HCT116 (cell line): ENCODE results near the gene UGT2B15. TPM values are rescaled to one million over a fixed set of nuclear protein-coding genes. Genes with fewer than 3 reads are reported as not detected.

Source experiments
- ATAC-seq: fragments of 200-7000 bp; cut with Tn5 transposase; 2 replicates; pipeline ENCODE4 v1.9.1; 2020; ENCODE audit warnings: mild to moderate bottlenecking, moderate library complexity
- BruUV-seq: library from RNA; stranded (reverse); fragments of 400-500 nt; replicated peaks from 2 replicates; lab custom pipeline; 2021; lab: Mats Ljungman, UMichigan
- CTCF ChIA-PET: fragments of 300-600 bp; sonication (Branson Sonifier 250); formaldehyde crosslinking; loops from one replicate; lab custom pipeline; 2021; ENCODE audit warnings: antibody characterized with exemption; lab: Charles Lee
- POLR2A ChIA-PET: fragments of 300-600, 350-600 bp; sonication (Branson Sonifier 250); formaldehyde crosslinking; loops from one replicate; lab custom pipeline; 2021; ENCODE audit warnings: antibody characterized with exemption; lab: Charles Lee
- RAD21 ChIA-PET, 2 experiments: fragments of 300-600 bp; sonication (Branson Sonifier 250); formaldehyde crosslinking; loops; one replicate each; lab custom pipeline; 2023; ENCODE audit warnings: low total read pairs in 2 of 2; ENCODE audit not compliant: uncharacterized antibody in 2 of 2, unreplicated experiment in 2 of 2, low non-redundant PET in 1 of 2; lab: Charles Lee
- DNase-seq: peaks from one replicate; pipeline ENCODE4 v3.0.0-alpha.2; 2010; ENCODE audit warnings: low read depth, low spot score
- H2AFZ ChIP-seq: fragments of 200-600 bp; shearing (Covaris generic), sonication (generic); 2 replicates; pipeline ENCODE4 v1.6.1; 2017; ENCODE audit warnings: low read depth, mixed run types, mixed read lengths, antibody characterized with exemption, low read length; ENCODE audit not compliant: poor library complexity, severe bottlenecking
- H3K27ac ChIP-seq: 2 replicates; pipeline ENCODE4 v1.5.1; 2012; ENCODE audit warnings: low read depth, low read length
- H3K27me3 ChIP-seq: fragments of 200-600 bp; sonication (generic); 2 replicates; pipeline ENCODE4 v1.6.1; 2016; ENCODE audit warnings: mixed run types, low read length, mixed read lengths; ENCODE audit not compliant: insufficient read depth
- H3K36me3 ChIP-seq, 2 experiments: fragments of 200-500 bp in 1 of 2; fragments of 200-600 bp in 1 of 2; sonication (Bioruptor generic) in 1 of 2; sonication (generic) in 1 of 2; 2 replicates each; pipeline versions ENCODE4 v1.5.1 to v1.6.1; 2014 to 2016; ENCODE audit warnings: low read length in 2 of 2, inconsistent platforms in 1 of 2, mixed read lengths in 1 of 2, mixed run types in 1 of 2; ENCODE audit not compliant: insufficient read depth in 2 of 2, control insufficient read depth in 1 of 2
- H3K4me1 ChIP-seq, 2 experiments: fragments of 200-600 bp in 1 of 2; sonication (generic) in 1 of 2; 2 replicates each; pipeline versions ENCODE4 v1.5.1 to v1.6.1; 2012 to 2017; ENCODE audit warnings: low read length in 2 of 2, inconsistent platforms in 1 of 2, mild to moderate bottlenecking in 1 of 2, mixed read lengths in 1 of 2, mixed run types in 1 of 2, moderate library complexity in 1 of 2; ENCODE audit not compliant: insufficient read depth in 2 of 2, control insufficient read depth in 1 of 2
- H3K4me2 ChIP-seq: fragments of 200-600 bp; sonication (generic); 2 replicates; pipeline ENCODE4 v1.6.1; 2017; ENCODE audit warnings: mixed run types, low read length, mixed read lengths
- H3K4me3 ChIP-seq, 2 experiments: fragments of 200-600 bp in 1 of 2; sonication (generic) in 1 of 2; replicated peaks in 1 of 2; 2 replicates each; pipeline ENCODE4 v1.5.1; 2011 to 2016; ENCODE audit warnings: low read length in 2 of 2, control low read depth in 1 of 2, low read depth in 1 of 2, mild to moderate bottlenecking in 1 of 2, mixed read lengths in 1 of 2, mixed run types in 1 of 2
- H3K79me2 ChIP-seq: fragments of 200-600 bp; sonication (generic); 2 replicates; pipeline ENCODE4 v1.6.1; 2017; ENCODE audit warnings: mild to moderate bottlenecking, mixed run types, low read length, moderate library complexity, mixed read lengths; ENCODE audit not compliant: insufficient read depth
- H3K9ac ChIP-seq: fragments of 200-600 bp; sonication (generic); 2 replicates; pipeline ENCODE4 v1.6.1; 2016; ENCODE audit warnings: low read length, mixed read lengths
- H3K9me2 ChIP-seq: fragments of 200-600 bp; sonication (generic), shearing (Covaris generic); 2 replicates; pipeline ENCODE4 v1.6.1; 2017; ENCODE audit warnings: mixed run types, mild to moderate bottlenecking, moderate library complexity; ENCODE audit not compliant: insufficient read depth
- H3K9me3 ChIP-seq, 2 experiments: fragments of 200-500 bp in 1 of 2; fragments of 200-600 bp in 1 of 2; sonication (Bioruptor generic) in 1 of 2; sonication (generic) in 1 of 2; 2 replicates each; pipeline ENCODE4 v1.6.1; 2014 to 2017; ENCODE audit warnings: low read length in 2 of 2, mixed read lengths in 2 of 2, inconsistent platforms in 1 of 2, low read depth in 1 of 2, mild to moderate bottlenecking in 1 of 2, mixed run types in 1 of 2, moderate library complexity in 1 of 2; ENCODE audit not compliant: control insufficient read depth in 1 of 2, insufficient read depth in 1 of 2
- H4K20me1 ChIP-seq: fragments of 200-600 bp; sonication (generic), shearing (Covaris generic); 2 replicates; pipeline ENCODE4 v1.6.1; 2017; ENCODE audit warnings: mixed run types, mild to moderate bottlenecking, moderate library complexity; ENCODE audit not compliant: insufficient read depth
- CEBPB ChIP-seq: IDR thresholded peaks from 2 replicates; pipeline ENCODE4 v1.6.1; 2012; ENCODE audit warnings: low read depth
- EZH2 ChIP-seq: fragments of 200-600 bp; sonication (generic); IDR thresholded peaks from 2 replicates; pipeline ENCODE4 v1.6.1; 2017; ENCODE audit warnings: antibody characterized with exemption, mixed run types
- POLR2A ChIP-seq: IDR thresholded peaks from 2 replicates; pipeline ENCODE4 v1.7.0; 2011; ENCODE audit warnings: borderline replicate concordance; ENCODE audit not compliant: insufficient read depth, insufficient read length; ENCODE audit errors: extremely low read depth
- SIN3A ChIP-seq: IDR thresholded peaks from 2 replicates; pipeline ENCODE4 v1.6.1; 2012; ENCODE audit warnings: low read depth
- SP1 ChIP-seq: IDR thresholded peaks from 2 replicates; pipeline ENCODE4 v1.6.1; 2012; ENCODE audit warnings: low read depth
- ZFX ChIP-seq: fragments of 450-650 bp; IDR thresholded peaks from 2 replicates; pipeline ENCODE4 v1.6.1; 2017
- intact Hi-C: fragments of 100-400 bp; cut with micrococcal nuclease; formaldehyde crosslinking; loops from 2 replicates; pipeline ENCODE4 v1.10.0; 2022
- total RNA-seq: library from RNA; stranded (reverse); gene quantifications from one replicate; pipeline ENCODE4 v1.2.1, GENCODE V29; 2021; ENCODE audit not compliant: unreplicated experiment
- TF ChIP-seq, protein P1 (sequence below), 3 experiments: fragments of 200-600 bp in 1 of 3; sonication (generic) in 1 of 3; IDR thresholded peaks in 2 of 3; conservative IDR thresholded peaks in 1 of 3; 2 replicates each; pipeline ENCODE4 v1.5.1; 2012 to 2017; ENCODE audit warnings: low read depth in 2 of 3, low read length in 2 of 3, antibody characterized with exemption in 1 of 3, borderline replicate concordance in 1 of 3, control low read depth in 1 of 3, mild to moderate bottlenecking in 1 of 3, mixed read lengths in 1 of 3, mixed run types in 1 of 3, moderate library complexity in 1 of 3; ENCODE audit not compliant: insufficient read depth in 1 of 3
- TF ChIP-seq, protein P2 (sequence below): IDR thresholded peaks from 2 replicates; pipeline ENCODE4 v1.6.1; 2012; ENCODE audit warnings: low read depth
- TF ChIP-seq, protein P3 (sequence below): IDR thresholded peaks from 2 replicates; pipeline ENCODE4 v1.6.1; 2012
- TF ChIP-seq, protein P4 (sequence below): IDR thresholded peaks from 2 replicates; pipeline ENCODE4 v1.6.1; 2012

UGT2B15 gene
- total RNA-seq, 1 experiment from 2014 or later: 0.17 TPM

DNA sequence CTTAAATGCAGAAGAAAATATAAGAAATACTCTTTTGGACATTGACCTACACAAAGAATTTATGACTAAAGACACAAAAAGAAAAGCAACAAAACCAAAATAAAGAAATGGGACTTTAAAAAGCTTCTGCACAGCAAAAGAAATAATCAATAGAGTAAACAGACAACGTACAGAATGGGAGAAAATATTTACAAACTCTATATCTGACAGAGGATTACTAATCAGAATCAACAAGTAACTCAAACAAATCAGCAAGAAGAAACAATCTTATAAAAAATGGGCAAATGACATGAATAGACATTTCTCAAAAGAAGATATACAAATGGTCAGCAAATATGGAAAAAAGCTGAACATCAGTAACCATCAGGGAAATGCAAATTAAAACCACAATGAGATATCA lies 56.7 kb downstream of the UGT2B15 start:
- BruUV-seq: no TSS peak
- intact Hi-C loops: no loop called here

More for the DNA sequence above, 56.7 kb downstream of the UGT2B15 start:
- ATAC-seq (no peak), DNase-seq (no peak)
- RAD21 ChIA-PET: no interaction called here
- Histone ChIP-seq H3K36me3 (no peaks in the 10 kb centered on the region), H3K4me2 (no peak overlapping the region), H3K4me3 (no peak overlapping the region), H3K9ac (no peak overlapping the region), H4K20me1 (no peaks in the 10 kb centered on the region), H3K79me2 (no peaks in the 10 kb centered on the region), H3K4me1 (no peaks in the 10 kb centered on the region), H3K27ac (no peak overlapping the region), H3K9me3 (no peaks in the 10 kb centered on the region), H2AFZ (no peak overlapping the region)
- POLR2A ChIA-PET: no interaction called here
- CTCF ChIA-PET: no interaction called here
- no peak for TF ChIP-seq SP1
- no peak for TF ChIP-seq SIN3A
- TF ChIP-seq, protein P1, sequence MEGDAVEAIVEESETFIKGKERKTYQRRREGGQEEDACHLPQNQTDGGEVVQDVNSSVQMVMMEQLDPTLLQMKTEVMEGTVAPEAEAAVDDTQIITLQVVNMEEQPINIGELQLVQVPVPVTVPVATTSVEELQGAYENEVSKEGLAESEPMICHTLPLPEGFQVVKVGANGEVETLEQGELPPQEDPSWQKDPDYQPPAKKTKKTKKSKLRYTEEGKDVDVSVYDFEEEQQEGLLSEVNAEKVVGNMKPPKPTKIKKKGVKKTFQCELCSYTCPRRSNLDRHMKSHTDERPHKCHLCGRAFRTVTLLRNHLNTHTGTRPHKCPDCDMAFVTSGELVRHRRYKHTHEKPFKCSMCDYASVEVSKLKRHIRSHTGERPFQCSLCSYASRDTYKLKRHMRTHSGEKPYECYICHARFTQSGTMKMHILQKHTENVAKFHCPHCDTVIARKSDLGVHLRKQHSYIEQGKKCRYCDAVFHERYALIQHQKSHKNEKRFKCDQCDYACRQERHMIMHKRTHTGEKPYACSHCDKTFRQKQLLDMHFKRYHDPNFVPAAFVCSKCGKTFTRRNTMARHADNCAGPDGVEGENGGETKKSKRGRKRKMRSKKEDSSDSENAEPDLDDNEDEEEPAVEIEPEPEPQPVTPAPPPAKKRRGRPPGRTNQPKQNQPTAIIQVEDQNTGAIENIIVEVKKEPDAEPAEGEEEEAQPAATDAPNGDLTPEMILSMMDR (IDR thresholded peaks at IDR 0.05 in 2 of 3, conservative IDR thresholded peaks at IDR 0.05 in 1 of 3; ENCODE audit: borderline replicate concordance in 1 of 3, insufficient read depth in 1 of 3, low read depth in 2 of 3, low read length in 2 of 3): no peak
- no peak for TF ChIP-seq EZH2
- TF ChIP-seq, protein P2, sequence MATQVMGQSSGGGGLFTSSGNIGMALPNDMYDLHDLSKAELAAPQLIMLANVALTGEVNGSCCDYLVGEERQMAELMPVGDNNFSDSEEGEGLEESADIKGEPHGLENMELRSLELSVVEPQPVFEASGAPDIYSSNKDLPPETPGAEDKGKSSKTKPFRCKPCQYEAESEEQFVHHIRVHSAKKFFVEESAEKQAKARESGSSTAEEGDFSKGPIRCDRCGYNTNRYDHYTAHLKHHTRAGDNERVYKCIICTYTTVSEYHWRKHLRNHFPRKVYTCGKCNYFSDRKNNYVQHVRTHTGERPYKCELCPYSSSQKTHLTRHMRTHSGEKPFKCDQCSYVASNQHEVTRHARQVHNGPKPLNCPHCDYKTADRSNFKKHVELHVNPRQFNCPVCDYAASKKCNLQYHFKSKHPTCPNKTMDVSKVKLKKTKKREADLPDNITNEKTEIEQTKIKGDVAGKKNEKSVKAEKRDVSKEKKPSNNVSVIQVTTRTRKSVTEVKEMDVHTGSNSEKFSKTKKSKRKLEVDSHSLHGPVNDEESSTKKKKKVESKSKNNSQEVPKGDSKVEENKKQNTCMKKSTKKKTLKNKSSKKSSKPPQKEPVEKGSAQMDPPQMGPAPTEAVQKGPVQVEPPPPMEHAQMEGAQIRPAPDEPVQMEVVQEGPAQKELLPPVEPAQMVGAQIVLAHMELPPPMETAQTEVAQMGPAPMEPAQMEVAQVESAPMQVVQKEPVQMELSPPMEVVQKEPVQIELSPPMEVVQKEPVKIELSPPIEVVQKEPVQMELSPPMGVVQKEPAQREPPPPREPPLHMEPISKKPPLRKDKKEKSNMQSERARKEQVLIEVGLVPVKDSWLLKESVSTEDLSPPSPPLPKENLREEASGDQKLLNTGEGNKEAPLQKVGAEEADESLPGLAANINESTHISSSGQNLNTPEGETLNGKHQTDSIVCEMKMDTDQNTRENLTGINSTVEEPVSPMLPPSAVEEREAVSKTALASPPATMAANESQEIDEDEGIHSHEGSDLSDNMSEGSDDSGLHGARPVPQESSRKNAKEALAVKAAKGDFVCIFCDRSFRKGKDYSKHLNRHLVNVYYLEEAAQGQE: no peak
- no peak for TF ChIP-seq POLR2A
- TF ChIP-seq, protein P3, sequence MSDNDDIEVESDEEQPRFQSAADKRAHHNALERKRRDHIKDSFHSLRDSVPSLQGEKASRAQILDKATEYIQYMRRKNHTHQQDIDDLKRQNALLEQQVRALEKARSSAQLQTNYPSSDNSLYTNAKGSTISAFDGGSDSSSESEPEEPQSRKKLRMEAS: no peak
- TF ChIP-seq CEBPB: no peak
- TF ChIP-seq ZFX: no peak
- TF ChIP-seq, protein P4, sequence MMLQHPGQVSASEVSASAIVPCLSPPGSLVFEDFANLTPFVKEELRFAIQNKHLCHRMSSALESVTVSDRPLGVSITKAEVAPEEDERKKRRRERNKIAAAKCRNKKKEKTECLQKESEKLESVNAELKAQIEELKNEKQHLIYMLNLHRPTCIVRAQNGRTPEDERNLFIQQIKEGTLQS: no peak
- TF ChIP-seq, all 23 proteins: peak for 0
- Histone ChIP-seq H3K27me3 (no peaks in the 10 kb centered on the region), H3K9me2 (no peaks in the 10 kb centered on the region)
